ENCODE results near the gene ZBTB34.

The ZBTB34 gene

DNA sequence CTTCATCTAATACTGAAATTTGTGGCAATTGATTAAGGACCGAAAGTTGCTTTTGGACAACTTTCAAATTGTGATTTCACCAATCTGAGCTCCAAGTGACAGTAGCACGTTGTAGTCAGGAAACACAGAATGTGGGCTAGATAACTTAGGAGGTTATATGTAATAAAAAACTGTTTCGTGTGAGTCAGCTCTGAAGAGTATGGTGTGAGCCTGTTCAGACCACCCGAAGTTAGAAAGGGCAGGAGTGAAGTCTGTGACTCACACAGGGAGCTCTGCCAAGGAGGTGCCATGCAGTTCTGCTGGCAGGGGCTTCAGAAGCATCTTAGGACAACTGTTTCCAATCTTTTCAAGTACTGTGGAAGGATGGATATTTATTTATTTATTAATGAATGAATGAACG lies 16.4 kb upstream of the ZBTB34 start:
- DNase-seq, result no peak

DNA sequence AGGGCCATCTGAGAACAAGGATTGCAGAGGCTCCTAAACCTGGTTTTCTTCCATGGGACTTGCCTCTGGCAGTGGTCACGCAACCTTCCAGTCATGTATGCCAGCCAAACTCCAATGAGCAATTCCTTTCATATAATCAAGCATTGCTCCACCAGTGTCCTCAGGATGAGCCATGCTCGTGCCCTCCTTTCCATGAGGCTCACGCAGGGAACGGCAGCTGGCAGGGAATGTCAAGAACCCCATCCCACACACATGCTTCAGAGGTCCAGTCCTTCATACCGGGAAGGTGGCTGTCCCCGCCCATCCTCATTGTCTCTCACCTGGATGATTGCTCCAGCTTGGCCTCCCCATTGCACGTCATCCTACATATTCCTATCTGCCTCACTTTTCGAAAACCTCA lies 13.4 kb upstream of the ZBTB34 start:
- DNase-seq, result no peak

DNA sequence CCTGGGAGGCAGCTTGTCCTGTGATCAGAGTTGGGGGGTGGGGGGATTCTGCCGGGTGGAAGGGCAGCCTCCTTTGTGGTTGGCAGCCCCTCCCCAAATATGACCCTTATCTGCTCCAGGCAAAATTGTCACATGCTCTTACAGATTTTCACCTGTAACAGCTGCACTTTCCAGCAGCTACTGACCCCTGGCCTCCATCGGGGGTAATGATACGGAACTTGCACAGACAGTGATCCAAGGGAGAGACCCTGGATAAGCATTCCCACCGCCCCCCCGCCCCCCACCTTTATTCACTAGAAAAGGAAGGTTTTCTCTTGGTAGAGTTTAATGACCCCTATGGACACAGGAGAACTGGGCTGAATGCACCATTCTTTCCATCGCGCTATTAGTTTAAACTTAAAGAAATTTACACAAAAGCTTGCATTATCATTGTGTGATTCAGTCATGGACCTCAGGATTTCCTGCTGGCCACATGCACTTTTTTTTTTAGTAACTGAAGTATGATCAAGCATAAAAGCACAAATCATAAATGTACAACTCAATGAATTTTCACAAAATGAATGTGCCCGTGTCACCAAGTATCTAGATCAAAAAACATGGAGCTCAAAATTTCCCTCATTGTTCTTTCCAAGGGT lies 10.7 kb upstream of the ZBTB34 start:
- no peak for DNase-seq

DNA sequence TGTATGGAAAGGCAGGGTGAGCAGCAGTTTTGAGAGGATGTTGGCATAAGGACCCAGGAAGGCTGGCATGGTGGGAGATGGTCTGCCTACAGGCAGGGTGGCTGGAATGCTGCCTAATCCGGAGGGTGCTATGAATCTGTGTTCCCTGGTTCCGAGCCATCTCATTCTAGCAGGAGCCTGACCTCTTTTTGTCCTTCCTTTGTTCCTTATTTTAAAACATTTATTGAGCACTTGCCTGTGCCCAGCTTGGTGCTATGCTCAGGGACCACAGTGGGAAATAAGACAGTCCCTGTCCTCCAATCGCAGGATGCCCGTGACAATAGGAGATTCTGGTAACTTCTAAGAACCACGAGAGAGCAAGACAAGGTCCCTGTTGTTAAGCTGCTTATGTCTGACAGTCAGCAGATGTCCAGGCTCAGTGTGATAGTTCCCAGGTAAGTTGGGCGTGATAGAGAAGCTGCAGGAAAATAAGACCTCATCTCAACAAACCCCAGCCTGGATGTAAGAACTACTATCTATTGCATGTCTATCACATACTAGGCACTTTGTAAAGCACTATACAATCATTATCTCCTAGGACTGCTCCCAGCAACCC lies 9.1 kb upstream of the ZBTB34 start:
- DNase-seq, result no peak

DNA sequence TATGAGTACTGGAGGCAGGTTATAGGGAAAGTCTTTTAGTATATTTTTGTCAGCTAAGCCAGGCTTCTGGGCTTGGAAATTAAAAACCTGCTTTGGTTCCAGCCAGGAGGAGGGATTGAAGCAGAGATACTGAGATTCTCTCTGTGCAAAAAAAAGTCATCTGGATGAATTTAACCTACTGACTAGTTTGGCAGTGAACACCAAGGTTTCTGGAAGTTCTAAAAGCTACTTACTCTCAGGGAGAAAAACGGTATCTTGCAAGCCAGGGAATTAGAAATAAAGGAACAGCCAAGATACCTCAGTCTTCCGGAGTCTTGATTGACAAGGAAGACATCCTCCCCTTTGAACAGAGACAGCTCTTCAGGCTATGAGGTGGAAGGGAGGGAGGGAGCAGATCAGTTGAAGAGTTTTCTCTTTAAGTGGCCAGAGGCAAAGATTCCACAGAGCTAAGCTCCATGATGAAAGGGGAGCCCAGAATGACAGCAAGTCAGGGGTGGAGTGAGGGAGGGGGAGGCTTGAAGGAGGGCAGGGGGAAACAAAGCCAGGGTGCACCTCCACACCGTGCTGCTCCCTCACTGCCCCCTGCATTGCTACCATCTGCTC lies 8.3 kb upstream of the ZBTB34 start:
- DNase-seq, result no peak

DNA sequence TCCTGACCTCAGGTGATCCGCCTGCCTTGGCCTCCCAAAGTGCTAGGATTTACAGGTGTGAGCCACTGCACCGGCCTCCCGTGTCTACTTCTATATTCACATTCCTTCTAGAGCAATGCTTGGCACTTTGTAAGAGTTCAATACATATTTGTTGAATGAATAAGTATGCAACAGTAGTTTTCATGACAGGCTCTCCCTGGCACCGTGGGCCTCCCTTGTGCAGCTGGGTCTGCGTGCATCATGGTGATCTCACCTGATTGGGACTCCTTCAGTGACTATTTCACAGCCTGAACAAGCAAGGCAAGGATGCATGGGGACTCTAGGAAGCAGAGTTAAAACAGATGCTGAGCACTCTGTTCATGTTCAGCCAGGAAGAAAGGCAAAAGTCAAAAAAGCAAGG lies 6.8 kb upstream of the ZBTB34 start:
- DNase-seq, result no peak

DNA sequence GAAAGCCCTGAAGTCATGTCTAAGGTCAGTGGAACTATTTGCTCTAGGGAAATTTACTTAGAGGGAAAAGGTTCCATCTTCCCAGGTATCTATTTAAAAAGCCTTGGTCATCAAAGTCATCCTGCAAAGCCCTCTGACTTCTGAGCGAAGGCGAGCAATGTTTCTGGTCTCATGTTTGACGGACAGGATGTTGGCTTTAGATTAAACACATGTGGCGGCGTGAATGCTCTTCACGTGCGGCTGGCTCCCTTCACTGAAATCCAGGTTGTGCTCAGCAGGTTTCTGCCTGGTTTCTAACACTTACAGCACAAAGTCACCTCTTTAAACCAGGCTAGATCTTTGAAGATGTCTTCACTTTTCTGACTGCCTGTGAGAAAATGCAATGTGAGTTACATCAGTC lies 5.7 kb upstream of the ZBTB34 start:
- no peak for DNase-seq

DNA sequence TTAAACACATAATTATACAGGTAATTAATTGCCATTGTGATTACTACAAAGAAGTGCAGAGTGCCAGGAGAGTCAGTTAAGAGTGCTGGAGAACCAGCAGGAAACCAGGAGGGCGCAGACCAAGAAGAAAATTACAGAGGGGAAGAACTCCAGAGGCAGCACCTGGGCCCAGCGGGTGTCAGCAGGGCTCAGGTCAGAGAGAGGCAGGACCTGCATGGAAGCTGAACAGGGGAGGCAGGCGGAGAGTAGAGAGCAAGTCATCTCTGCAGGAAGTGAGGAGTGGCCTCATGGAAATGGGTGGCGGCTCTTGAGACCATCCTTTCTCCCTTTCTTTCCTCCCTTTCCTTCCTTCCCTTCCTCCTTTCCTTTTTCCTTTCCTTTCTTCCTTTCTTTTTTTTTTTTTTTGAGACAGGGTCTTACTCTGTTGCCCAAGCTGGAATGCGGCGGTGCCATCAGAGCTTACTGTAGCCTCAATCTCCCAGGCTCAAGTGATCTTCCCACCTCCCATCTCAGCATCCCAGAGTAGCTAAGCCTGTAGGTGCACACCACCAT lies 4.0 kb upstream of the ZBTB34 start:
- DNase-seq, result no peak

DNA sequence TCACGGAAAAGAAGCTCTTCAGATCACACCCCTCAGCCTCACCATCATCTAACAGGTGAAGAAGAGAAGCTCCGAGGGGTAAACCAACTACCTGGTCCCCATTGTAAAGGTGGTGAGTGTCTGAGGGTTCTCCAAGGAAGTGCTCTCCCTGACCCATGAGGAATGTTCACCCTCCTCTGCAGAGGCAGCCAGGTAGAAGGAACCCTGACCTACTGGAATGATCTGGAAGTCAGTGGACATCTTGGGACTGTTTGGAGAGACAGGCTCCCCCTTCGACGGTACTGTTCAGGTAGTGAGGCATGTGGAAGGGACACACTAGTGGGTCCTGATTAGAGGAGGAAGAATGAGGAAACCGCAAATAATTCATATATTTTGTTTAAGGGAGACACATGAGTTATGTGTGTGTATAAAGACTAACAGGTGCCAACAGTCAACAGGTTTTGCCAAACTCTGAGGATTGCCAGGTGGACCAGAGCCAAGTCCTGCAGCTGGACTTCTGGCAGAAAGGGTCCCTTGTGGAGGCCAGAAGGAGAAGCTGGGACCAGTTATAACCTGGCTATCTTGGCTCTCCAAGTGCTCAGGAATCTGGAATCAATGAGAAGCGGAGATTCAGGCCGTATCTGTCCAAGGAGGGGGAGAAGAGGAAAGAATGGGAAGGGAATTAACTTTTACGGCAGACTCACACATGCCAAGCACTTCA lies 3.0 kb upstream of the ZBTB34 start:
- DNase-seq, result peak; percentile 78

DNA sequence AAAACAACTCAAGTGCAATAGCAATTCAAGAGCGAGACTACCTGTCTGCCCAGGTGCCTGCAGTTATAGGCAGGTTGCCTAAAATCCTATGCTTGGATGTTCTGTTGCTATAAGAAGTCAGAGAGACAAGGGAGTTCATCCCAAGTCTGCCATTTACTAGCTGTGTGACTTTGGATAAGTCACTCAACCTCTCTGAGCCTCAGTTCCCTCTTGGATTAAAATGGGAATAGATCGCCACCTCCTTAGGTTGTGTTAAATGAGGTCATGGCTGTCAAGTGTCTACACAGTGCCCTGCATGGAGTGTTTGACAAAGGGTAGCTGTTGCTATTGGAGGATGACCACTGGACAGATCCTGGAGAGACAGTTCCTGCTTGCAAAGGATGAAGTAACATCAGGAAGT lies 1.3 kb upstream of the ZBTB34 start:
- peak; percentile 19 for DNase-seq

DNA sequence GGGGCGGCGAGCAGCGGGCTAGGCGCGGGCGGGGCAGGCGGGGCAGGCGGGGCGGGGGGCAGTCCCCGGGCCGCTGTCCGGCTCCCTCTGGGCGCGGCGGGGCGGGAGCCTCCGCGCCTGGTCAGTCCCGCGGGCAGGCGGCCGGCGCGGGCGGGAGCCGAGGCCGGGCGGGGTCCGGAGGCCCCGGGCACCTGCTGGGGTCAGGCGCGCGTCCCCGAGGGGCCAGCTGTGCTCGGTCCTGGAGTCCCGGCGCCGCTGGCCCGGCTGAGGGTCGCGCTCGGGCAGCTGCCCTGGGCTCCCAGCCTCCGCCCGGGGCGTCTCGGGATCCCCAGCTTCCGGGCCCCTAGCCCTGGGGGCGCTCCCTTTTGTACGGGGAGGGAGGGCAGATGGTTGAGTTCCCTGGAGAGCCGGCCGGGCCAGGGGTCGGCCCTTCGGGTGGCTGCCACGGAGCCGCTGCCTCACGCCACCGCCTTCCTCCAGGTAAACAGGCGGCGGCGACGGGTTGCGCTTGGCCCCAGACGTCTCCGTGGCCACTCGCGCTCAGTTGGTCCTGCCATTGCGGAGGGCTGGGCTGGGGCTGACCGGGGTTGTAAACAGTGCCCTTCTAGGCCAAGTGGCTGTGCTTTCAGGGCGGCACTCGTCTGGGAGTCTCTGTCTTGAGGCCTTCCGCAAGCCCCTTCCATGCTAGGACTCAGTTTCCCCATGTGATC lies 473 bp downstream of the ZBTB34 start:
- DNase-seq, result no peak

DNA sequence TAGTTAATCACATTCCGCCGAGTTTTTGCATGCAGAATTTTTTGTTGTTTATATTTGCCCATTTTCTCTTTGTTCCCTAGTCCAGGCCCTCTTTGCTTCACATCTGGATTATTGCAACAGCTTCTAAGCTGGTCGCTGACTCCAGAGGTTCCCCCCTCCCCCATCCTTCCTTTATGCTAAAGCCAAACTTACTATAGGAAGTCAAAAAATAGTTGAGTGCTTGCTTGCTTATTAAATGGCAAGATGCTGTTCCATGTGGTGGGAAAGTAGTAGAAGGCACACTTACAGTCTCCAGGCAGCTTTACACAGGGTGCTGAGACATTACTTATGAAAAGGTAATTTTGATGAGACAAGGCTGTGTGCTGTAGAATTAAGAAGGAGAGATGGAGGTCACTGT lies 1.3 kb downstream of the ZBTB34 start:
- no peak for DNase-seq

DNA sequence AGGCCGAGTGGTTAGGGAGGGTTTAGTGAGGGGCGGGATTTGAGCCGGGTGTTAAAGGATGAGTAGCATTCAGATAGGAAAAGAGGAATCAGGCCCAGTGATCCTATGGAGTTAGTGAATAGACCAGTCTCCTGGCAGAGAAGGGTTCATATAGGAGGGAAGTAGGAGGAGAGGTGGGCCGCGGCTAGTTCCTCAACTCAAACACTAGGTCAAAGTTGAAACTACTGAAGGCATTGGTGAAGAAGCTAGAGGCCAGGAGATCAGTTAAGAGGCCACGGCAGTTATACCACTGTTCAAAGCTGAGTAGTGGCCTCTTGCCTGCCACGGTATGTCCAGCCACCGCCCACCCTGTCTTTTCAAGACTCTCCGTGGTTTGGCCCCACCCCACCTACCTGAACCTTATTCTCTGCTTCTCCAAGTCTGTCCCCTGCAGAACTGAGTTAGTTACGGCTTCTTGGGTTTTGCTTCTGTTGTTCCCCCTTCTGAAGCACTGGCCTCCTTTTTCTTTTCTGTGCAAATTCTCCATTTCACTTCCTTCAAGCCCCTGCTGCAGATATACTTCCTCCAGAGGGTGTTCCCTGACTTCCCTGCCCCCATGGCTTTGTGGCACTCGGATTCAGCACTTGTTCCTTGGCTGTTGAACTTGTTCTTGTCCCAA lies 1.8 kb downstream of the ZBTB34 start:
- DNase-seq, result no peak

DNA sequence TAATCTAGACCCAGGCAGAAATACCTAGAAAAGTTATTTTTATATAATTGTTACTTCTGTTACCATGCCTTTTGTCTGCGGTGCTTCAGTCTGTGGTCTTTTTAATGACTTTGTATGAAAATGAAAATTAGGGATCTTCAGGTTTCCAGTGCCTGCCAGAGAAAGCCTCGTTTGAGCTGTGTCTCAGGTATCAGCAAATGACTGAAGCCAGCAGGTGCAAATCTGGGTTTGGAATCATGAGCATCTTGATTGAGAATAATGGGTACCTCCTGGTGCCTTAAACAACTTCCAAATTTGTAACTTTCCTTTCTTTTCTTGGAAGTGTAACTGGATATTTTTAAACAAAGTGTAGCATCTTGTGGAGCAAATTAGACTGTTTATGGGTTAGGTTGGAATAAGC lies 4.3 kb downstream of the ZBTB34 start:
- DNase-seq, result no peak

DNA sequence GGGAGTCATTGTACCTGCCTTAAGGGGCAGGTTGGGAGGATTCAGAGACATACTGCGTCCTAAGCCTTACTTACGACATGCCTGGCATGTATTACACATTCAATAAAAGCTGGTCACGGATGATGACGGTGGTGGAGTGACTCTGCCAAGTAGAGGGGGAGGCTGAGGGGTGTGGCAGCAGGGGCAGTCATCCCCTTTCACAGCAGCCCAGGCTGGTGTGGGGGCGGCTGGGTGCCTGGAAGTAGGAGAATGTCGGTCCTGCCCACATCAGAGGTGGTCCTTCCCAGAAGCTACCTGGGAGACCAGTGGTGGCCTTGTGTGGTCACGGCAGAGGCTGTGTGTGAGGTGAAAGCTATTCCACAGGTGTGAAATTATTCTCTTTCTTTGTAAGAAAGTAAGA lies 8.9 kb downstream of the ZBTB34 start:
- DNase-seq, result no peak

DNA sequence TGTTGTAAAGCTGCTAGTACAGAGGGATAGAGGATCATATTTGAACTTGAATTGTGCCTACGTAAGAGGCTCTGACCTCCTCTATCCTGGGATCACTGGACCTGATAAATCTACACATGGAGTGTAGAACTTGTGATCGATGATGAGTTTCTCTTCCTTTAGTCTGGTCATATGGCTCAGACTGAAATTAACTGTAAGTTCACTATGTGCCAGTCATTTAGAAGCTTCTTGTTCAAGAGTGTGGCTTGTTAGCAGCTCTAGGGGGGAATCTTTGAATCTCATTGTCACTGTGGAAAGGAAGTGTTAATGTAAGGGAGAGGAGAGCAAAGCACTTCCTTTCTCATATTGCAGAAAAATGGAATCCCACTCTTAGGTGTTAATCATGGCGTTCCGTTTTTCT lies 12.1 kb downstream of the ZBTB34 start:
- DNase-seq, result no peak

DNA sequence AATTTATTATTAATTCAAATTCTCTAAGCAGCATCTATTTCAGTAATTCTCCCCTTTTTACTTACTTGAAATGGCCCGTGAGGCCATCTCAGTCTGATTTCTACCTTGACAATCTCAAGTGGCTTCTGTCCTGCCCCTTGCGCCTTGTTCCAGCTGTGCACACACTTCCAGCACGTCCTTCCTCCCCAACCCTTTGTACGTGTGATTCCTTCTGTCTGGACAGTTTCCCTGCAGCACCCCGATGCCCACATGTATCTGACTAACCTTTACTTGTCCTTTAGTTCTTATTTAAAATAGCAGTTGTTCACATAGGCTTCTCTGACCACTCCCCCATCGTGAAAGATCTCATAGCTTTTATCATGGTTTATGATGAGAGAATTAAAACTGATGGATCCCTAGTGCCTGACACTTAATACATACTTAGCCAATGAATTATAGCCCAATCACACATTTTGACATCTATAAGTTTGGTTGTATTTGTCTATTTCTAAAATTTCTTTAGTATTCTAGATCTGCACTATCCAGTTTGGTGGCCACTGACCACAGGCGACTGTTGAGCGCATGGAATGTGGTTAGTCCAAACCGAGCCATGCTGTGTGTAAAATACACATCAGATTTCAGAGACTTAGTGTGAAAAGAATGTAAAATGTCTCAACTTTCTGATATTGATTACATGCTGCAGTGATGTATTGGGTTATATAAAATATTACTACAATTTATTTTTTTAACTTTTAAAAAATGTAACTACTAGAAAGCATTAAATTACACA lies 14.3 kb downstream of the ZBTB34 start:
- peak; percentile 21 for DNase-seq

DNA sequence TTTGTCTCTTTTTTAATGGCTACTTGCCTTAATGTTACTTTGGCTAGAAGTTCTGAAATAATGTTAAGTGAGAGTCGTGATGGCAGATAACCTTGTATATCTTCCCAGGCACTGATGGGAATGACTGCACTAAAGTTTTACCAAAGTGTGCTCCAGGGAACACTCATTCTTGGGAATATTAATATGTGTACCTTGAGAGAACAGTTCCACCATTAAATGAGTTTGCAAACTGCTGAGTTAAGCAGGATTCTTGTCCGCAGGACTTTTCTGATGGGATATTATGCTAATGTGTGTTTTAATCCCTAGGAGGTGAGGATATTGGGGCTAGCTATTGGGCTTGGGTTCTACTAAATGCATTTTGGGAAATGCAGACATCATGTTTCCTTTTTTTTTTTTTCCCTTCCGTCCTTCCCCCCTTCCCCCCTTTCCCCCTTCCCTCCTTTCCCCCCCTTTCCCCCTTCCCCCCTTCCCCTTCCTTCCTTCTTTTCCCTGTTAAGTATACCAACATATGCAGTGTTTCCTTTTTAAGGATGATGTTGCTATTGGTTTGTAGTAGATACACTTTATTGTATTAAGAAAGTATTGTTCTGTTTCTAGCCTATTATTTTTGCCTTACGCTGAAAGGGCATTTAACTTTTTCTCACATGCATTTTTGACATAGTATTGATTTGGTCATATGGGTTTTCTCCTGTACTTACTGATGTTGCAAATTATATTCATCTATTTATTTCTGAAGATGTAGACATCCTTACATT lies 15.5 kb downstream of the ZBTB34 start:
- no peak for DNase-seq

DNA sequence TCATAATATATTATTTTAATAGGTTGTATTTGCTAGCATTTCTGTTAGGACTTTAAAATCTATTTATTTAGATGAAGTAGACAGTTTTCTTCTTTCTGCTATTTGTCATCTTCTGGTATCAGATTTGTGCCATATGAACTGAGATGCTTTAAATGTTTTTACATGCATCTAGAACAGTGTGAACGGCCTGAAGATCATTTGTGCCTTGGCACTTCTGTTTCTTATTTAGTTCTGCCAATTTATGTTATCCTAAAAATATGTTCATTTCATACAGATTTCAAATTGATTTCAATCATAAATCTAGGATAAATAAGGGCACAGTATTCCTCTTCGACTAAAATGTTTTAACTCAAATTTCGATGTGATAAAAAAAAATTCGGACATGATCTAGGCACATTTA lies 16.1 kb downstream of the ZBTB34 start:
- no peak for DNase-seq

DNA sequence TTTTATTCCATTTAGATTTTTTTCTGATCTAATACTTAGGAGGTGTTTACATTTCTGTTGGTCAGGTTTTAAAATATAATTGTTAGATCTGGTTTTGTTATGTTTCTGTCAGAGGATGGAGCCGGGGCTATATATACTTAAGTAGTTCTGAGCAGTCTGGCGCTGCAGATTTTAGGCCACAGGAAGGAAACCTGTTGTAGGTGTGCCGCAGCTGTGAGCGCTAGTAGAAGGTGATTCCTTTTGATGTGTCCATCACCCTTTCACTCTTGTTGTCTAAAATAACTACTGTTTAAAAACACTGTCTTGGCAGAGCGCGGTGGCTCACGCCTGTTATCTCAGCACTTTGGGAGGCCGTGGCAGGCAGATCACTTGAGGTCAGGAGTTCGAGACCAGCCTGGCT lies 17.0 kb downstream of the ZBTB34 start:
- DNase-seq, result no peak

DNA sequence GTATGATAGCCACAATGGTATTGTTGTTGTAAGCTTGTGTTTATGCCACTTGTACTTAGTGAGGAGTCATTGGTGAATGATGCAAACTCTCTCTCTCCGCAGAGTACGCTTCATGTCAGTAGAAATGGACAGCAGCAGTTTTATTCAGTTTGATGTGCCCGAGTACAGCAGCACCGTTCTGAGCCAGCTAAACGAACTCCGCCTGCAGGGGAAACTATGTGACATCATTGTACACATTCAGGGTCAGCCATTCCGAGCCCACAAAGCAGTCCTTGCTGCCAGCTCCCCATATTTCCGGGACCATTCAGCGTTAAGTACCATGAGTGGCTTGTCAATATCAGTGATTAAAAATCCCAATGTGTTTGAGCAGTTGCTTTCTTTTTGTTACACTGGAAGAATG lies 18.8 kb downstream of the ZBTB34 start:
- no peak for DNase-seq

All from NCI-H2029 (cell line).